ENCODE data around the gene ADAMTS16.

DNA sequence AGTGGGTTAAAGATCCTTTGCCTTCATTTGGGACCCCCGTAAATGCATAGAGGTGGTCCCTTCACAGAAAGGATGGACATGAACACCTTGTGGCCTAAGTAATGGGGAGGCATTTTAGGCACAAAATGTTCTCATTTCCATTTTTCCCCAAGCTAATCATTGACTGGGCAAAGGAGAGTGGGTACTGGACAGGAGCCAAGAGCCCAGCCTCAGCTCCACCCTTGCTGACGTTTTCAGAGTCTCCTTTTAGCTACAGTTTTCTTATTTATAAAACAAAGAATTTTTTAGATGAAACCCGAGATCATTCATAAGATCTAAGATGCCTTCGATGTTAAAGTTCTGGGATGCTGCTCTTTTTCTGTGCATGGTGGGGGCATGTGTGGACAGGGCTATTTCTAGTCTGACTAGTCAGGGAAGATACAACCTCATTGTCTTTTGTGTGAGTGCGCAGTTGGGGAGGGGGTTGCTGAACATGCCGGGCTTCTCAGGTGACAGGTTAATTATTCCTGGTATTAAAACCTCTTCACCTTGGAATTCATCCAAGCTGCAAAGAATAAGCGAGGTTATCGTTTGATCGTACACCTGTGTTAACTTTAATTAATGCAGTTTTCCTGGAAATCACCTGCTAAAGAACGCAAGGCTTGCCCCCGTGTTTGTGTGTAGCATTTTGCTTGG, 48.4 kb downstream of the ADAMTS16 start:
- TF ChIP-seq, protein P1, sequence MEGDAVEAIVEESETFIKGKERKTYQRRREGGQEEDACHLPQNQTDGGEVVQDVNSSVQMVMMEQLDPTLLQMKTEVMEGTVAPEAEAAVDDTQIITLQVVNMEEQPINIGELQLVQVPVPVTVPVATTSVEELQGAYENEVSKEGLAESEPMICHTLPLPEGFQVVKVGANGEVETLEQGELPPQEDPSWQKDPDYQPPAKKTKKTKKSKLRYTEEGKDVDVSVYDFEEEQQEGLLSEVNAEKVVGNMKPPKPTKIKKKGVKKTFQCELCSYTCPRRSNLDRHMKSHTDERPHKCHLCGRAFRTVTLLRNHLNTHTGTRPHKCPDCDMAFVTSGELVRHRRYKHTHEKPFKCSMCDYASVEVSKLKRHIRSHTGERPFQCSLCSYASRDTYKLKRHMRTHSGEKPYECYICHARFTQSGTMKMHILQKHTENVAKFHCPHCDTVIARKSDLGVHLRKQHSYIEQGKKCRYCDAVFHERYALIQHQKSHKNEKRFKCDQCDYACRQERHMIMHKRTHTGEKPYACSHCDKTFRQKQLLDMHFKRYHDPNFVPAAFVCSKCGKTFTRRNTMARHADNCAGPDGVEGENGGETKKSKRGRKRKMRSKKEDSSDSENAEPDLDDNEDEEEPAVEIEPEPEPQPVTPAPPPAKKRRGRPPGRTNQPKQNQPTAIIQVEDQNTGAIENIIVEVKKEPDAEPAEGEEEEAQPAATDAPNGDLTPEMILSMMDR (IDR thresholded peaks at IDR 0.05), result no peak
- no peak for TF ChIP-seq EP300 (IDR thresholded peaks at IDR 0.05)
